ENCODE results near the gene CNOT9.

The CNOT9 gene

GRCh38 chr2:218577482-218578220, 9.0 kb downstream of the CNOT9 start:
- no peak for DNase-seq (ENCODE audit: low spot score)

- DNase-seq (ENCODE audit: low spot score): no peak
These were observed 9.7 kb downstream of the CNOT9 start for GRCh38 chr2:218578272-218578877.

- DNase-seq (ENCODE audit: low spot score): peak; percentile 61
These were observed 13.4 kb downstream of the CNOT9 start for GRCh38 chr2:218582076-218582475.

GRCh38 chr2:218583983-218584850, 15.6 kb downstream of the CNOT9 start:
- DNase-seq (ENCODE audit: low spot score): no peak

- no peak for DNase-seq (ENCODE audit: low spot score)
These were observed 16.9 kb downstream of the CNOT9 start for GRCh38 chr2:218585541-218585940.

- DNase-seq (ENCODE audit: low spot score): no peak
These were observed 36.8 kb downstream of the CNOT9 start for GRCh38 chr2:218605432-218605831.

- no peak for DNase-seq (ENCODE audit: low spot score)
These were observed 38.9 kb downstream of the CNOT9 start, which contains the start of gene PLCD4 for GRCh38 chr2:218607436-218608115. Gene PLCD4 (plus strand): TSS chr2:218607899. CDS start chr2:218615740, 7,841 bp downstream.

GRCh38 chr2:218615868-218616315, 47.3 kb downstream of the CNOT9 start:
- DNase-seq (ENCODE audit: low spot score): no peak

GRCh38 chr2:218618102-218618860, 49.6 kb downstream of the CNOT9 start:
- DNase-seq (ENCODE audit: low spot score): no peak

GRCh38 chr2:218621007-218621406, 52.4 kb downstream of the CNOT9 start:
- DNase-seq (ENCODE audit: low spot score): no peak

- no peak for DNase-seq (ENCODE audit: low spot score)
These were observed 54.1 kb downstream of the CNOT9 start for GRCh38 chr2:218622606-218623365.

- DNase-seq (ENCODE audit: low spot score): no peak
These were observed 54.7 kb downstream of the CNOT9 start for GRCh38 chr2:218623366-218623705.

GRCh38 chr2:218626369-218626768, 57.7 kb downstream of the CNOT9 start:
- DNase-seq (ENCODE audit: low spot score): no peak

- DNase-seq (ENCODE audit: low spot score): no peak
These were observed 59.3 kb downstream of the CNOT9 start for GRCh38 chr2:218627939-218628338.

- DNase-seq (ENCODE audit: low spot score): peak; percentile 98
These were observed 63.2 kb downstream of the CNOT9 start for GRCh38 chr2:218631837-218632236.

- DNase-seq (ENCODE audit: low spot score): no peak
These were observed 67.1 kb downstream of the CNOT9 start for GRCh38 chr2:218635719-218636118.

- no peak for DNase-seq (ENCODE audit: low spot score)
These were observed 69.7 kb downstream of the CNOT9 start for GRCh38 chr2:218638372-218638771.

- no peak for DNase-seq (ENCODE audit: low spot score)
These were observed 73.5 kb downstream of the CNOT9 start for GRCh38 chr2:218642121-218642656.

- no peak for DNase-seq (ENCODE audit: low spot score)
These were observed 74.1 kb downstream of the CNOT9 start for GRCh38 chr2:218642786-218643185.

GRCh38 chr2:218643751-218644310, 75.2 kb downstream of the CNOT9 start:
- DNase-seq (ENCODE audit: low spot score): no peak
